ENCODE data around the gene EXOC3. TPM values are rescaled to one million over a fixed set of nuclear protein-coding genes. Genes with fewer than 3 reads are reported as not detected.

The EXOC3 gene
- total RNA-seq, 1 donor from 2014 or later = 43.3 TPM

DNA sequence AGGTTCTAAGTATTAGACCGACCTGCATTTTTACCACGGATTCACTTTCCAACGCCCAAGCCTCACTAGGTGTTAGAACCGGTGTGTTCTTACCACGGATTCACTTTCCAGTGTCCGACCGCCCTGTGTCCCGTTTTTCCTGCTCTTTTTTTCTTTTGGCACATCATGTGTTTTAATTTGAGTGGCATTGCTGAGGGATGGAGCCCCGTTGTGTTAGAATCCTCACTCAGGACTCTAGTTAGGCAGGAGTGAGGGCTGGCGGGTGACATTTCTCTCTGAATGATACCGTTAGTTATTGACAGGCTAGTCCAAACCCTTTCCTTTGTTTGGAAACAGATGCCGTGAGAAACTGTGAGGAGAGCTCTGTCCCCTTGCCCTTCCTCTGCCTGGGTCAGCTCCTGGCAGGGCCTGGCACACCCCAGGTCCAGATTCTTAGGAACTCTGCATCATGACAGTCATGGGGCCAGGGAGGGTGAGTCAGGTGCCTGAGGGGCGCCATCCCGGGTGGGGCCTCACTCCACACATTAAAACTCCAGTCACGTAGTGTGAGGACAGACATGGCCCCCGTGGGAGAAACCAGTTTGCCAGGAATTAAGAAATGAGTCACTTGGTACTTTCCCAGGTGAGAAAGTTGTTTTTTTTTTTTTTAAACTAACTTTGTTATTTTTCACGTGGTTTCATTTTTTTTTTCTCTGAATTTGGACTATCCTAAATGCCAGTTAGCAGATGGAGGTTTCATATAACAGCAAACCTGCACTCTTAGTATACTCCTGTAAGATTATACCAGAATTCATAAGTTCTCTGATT is 15.8 kb downstream of the EXOC3 start:
- H3K27me3 Mint-ChIP-seq (ENCODE audit: low read depth) = no peaks in the 10 kb centered on the region
- DNase-seq (ENCODE audit: low spot score) = peak; percentile 61
- TF ChIP-seq, protein P1, sequence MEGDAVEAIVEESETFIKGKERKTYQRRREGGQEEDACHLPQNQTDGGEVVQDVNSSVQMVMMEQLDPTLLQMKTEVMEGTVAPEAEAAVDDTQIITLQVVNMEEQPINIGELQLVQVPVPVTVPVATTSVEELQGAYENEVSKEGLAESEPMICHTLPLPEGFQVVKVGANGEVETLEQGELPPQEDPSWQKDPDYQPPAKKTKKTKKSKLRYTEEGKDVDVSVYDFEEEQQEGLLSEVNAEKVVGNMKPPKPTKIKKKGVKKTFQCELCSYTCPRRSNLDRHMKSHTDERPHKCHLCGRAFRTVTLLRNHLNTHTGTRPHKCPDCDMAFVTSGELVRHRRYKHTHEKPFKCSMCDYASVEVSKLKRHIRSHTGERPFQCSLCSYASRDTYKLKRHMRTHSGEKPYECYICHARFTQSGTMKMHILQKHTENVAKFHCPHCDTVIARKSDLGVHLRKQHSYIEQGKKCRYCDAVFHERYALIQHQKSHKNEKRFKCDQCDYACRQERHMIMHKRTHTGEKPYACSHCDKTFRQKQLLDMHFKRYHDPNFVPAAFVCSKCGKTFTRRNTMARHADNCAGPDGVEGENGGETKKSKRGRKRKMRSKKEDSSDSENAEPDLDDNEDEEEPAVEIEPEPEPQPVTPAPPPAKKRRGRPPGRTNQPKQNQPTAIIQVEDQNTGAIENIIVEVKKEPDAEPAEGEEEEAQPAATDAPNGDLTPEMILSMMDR (IDR thresholded peaks at IDR 0.05) = no peak
- no peak overlapping the region for H3K4me3 Mint-ChIP-seq (ENCODE audit: unreplicated experiment)
- peaks cover 32% of the 10 kb centered on the region for H3K36me3 Mint-ChIP-seq (ENCODE audit: low read depth)
- peak overlapping the region; percentile 65 for H3K27ac Mint-ChIP-seq (ENCODE audit: unreplicated experiment)
- H3K9me3 Mint-ChIP-seq (ENCODE audit: low read depth) = no peaks in the 10 kb centered on the region
- peaks cover 9% of the 10 kb centered on the region for H3K4me1 Mint-ChIP-seq (ENCODE audit: low read depth)

DNA sequence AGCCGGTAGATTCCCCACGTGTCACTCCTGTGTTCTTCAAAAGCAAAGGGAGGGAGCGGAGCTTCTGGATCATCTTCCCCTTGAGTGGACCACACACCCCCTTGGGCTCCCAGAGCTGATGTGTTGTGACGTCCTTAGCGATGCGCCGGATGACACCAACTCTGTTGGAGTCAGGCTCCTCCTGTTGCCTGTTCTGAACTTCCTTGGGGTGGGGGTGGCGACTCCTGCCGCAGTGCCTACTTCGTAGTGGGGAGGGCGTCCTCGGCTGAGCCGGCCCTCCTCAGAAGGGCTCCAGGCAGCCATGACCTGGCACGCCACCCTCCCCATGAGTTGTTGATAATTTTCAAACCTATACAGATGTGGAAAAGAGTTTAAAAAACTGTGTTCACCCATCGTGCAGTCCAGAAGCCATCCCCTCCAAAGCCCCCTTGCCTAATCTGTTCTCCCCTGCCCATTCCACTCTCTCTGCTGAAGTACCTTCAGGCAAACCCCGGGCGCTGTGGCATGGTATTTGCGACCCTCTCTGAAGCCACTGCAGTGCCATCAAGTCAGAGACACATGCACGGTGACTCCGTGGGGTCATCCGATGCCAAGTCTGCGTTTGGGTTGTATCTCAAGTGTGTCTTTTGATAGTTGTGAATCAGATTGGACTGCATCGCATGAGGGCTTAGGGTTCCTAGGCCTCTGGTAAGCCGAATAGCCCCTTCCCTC is 16.7 kb downstream of the EXOC3 start:
- peaks cover 9% of the 10 kb centered on the region for H3K4me1 Mint-ChIP-seq (ENCODE audit: low read depth)
- no peaks in the 10 kb centered on the region for H3K27me3 Mint-ChIP-seq (ENCODE audit: low read depth)
- H3K36me3 Mint-ChIP-seq (ENCODE audit: low read depth) = peaks cover 30% of the 10 kb centered on the region
- TF ChIP-seq, protein P1 (IDR thresholded peaks at IDR 0.05) = no peak
- no peaks in the 10 kb centered on the region for H3K9me3 Mint-ChIP-seq (ENCODE audit: low read depth)
- H3K27ac Mint-ChIP-seq (ENCODE audit: unreplicated experiment) = no peak overlapping the region
- H3K4me3 Mint-ChIP-seq (ENCODE audit: unreplicated experiment) = no peak overlapping the region
- DNase-seq (ENCODE audit: low spot score) = peak; percentile 54

DNA sequence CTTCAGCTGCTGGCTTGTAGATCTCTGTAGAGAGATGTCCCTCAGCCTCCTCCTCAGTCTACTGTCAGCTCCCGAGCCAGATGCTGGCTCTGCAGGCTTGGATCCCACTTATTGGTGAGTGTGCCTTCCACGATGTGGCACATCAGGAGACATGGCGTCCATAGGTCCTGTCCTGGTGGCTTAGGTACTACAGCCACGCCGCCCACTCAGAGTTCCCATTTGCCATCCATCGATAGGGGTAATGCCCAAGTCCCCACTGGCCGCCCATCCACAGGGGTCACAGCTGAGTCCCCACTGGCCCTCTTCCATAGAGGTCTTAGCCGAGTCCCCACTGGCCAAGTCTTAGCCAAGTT is 17.3 kb downstream of the EXOC3 start:
- H3K9me3 Mint-ChIP-seq (ENCODE audit: low read depth) = no peaks in the 10 kb centered on the region
- H3K36me3 Mint-ChIP-seq (ENCODE audit: low read depth) = peaks cover 29% of the 10 kb centered on the region
- no peaks in the 10 kb centered on the region for H3K27me3 Mint-ChIP-seq (ENCODE audit: low read depth)
- TF ChIP-seq, protein P1 (IDR thresholded peaks at IDR 0.05) = no peak
- H3K27ac Mint-ChIP-seq (ENCODE audit: unreplicated experiment) = no peak overlapping the region
- H3K4me1 Mint-ChIP-seq (ENCODE audit: low read depth) = peaks cover 9% of the 10 kb centered on the region
- H3K4me3 Mint-ChIP-seq (ENCODE audit: unreplicated experiment) = no peak overlapping the region
- peak; percentile 73 for DNase-seq (ENCODE audit: low spot score)

DNA sequence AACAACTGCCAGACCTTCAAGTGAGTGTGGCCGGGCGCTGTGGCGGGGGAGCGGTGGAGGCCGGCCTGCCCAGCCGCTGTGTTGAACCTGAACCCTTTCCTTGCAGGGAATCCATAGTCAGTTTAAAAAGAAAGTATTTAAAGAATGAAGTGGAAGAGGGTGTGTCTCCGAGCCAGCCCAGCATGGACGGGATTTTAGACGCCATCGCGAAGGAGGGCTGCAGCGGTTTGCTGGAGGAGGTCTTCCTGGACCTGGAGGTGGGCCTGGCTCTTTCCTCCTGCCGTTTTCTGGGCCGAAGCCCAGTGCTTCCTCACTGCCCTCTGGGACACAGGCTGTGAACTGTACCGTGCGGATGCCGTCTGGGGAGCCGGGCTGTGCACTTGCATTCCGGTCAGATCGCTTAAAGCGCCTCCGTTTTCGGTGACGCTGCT is 19.1 kb downstream of the EXOC3 start:
- Mint-ChIP-seq H3K9me3 (ENCODE audit: low read depth) (no peaks in the 10 kb centered on the region), H3K4me1 (ENCODE audit: low read depth) (peaks cover 9% of the 10 kb centered on the region), H3K27me3 (ENCODE audit: low read depth) (no peaks in the 10 kb centered on the region), H3K36me3 (ENCODE audit: low read depth) (peaks cover 29% of the 10 kb centered on the region), H3K4me3 (ENCODE audit: unreplicated experiment) (no peak overlapping the region), H3K27ac (ENCODE audit: unreplicated experiment) (peak overlapping the region; percentile 12)
- peak; percentile 59 for DNase-seq (ENCODE audit: low spot score)
- TF ChIP-seq, protein P1 (IDR thresholded peaks at IDR 0.05) = no peak

DNA sequence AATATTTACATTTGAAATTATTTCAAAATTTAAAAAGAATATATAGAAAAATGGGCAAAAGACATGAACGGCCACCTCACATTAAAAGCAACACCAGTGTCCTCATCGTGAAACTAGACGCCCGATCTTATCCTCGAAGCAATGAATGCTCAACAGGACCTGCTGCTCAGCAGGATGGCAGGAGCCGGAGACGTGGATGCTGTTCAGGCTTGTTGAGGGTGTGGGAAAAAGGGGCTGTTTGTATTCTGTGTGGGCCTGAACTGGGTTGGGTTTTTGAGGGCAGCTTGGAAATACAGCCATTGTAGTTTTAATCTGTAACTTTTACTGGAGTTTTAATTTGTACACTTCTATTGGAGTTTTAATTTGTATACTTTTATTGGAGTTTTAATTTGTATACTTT is 20.3 kb downstream of the EXOC3 start:
- H3K36me3 Mint-ChIP-seq (ENCODE audit: low read depth) = peaks cover 24% of the 10 kb centered on the region
- no peak overlapping the region for H3K4me3 Mint-ChIP-seq (ENCODE audit: unreplicated experiment)
- DNase-seq (ENCODE audit: low spot score) = peak; percentile 18
- peaks cover 9% of the 10 kb centered on the region for H3K4me1 Mint-ChIP-seq (ENCODE audit: low read depth)
- no peaks in the 10 kb centered on the region for H3K27me3 Mint-ChIP-seq (ENCODE audit: low read depth)
- H3K27ac Mint-ChIP-seq (ENCODE audit: unreplicated experiment) = no peak overlapping the region
- TF ChIP-seq, protein P1 (IDR thresholded peaks at IDR 0.05) = no peak
- no peaks in the 10 kb centered on the region for H3K9me3 Mint-ChIP-seq (ENCODE audit: low read depth)
